ENCODE results near the gene SPNS1. TPM values are rescaled to one million over a fixed set of nuclear protein-coding genes. Genes with fewer than 3 reads are reported as not detected.

SPNS1 gene
- total and polyA plus RNA-seq, 7 donors = 12.9 to 46.9 (median 20.3) TPM

DNA sequence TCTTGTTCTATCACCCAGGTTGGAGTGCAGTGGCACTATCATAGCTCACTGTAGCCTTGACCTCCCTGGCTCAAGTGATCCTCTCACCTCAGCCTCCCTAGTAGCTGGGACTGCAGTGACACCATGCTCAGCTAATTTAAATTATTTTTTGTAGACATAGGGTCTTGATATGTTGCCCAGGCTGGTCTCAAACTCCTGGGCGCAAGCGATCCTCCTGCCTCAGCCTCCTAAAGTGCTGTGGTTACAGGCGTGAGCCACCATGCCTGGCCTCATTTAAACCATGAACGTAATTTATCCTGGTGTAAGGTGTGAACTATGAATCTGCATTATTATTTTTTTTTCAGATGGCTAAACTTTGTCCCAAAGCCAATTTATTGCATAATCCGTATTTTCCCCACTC, 47.6 kb downstream of the SPNS1 start:
- Histone ChIP-seq H3K4me1 (no peaks in the 10 kb centered on the region), H3K36me3 (ENCODE audit: insufficient read depth in 1 of 2, low read depth in 1 of 2) (no peaks in the 10 kb centered on the region), H3K27me3 (ENCODE audit: insufficient read depth in 3 of 3, low read length in 2 of 3) (peaks cover 0 to 8% (median 0%) of the 10 kb centered on the region in 3 donors), H3K27ac (no peak overlapping the region), H3K4me3 (no peak overlapping the region), H3K9me3 (no peaks in the 10 kb centered on the region)
- DNase-seq = no peak
- TF ChIP-seq, protein P1, sequence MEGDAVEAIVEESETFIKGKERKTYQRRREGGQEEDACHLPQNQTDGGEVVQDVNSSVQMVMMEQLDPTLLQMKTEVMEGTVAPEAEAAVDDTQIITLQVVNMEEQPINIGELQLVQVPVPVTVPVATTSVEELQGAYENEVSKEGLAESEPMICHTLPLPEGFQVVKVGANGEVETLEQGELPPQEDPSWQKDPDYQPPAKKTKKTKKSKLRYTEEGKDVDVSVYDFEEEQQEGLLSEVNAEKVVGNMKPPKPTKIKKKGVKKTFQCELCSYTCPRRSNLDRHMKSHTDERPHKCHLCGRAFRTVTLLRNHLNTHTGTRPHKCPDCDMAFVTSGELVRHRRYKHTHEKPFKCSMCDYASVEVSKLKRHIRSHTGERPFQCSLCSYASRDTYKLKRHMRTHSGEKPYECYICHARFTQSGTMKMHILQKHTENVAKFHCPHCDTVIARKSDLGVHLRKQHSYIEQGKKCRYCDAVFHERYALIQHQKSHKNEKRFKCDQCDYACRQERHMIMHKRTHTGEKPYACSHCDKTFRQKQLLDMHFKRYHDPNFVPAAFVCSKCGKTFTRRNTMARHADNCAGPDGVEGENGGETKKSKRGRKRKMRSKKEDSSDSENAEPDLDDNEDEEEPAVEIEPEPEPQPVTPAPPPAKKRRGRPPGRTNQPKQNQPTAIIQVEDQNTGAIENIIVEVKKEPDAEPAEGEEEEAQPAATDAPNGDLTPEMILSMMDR (IDR thresholded peaks at IDR 0.05) = no peak
- intact Hi-C loops (cut with DNase I) = no loop called here
- WGBS, 3 donors = 77 to 83% (median 82%) methylated on average over 5 of the region's 5 CpGs
- no peak for ATAC-seq

DNA sequence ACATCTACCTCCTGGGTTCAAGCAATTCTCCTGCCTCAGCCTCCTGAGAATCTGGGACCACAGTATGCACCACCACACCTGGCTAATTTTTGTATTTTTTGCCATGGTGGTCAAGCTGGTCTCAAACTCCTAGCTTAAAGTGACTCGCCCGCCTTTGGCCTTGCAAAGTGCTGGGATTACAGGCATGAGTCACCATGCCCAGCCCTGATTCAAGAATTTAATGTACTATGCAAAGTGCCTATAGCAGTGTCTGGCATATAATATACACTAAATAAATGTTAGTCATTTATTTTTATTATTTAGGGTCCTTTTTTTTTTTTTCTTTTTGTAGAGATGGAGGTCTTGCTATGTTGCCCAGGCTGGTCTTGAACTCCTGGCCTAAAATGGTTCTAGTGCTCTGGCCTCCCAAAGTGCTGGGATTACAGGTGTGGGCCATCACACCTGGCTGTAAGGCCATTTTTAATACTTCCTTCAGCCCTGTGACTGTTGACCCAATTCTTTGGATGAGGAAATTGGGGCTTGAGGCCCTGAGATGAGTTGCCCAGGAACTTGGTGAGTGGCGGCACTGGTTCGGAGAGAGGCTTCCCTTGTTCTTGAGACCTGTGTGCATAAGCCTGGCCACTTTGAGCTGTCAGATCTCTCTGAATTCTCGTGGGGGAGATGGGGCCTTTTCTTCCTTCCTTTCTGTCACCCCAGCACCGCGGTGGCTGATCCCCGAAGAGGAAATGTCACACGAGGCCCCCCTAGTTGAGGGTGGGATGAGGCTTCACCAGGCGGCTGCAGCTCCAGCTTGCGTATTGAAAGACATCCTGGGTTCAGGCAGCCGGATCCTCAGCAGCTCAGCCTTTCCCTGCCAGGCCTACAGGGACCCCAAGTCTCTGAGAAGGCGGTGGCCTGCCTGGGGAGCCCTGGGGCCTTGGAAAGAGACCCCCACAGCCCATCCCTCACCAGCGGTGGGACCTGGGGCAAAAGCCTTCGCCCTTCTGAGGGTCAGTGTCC, 49.0 kb downstream of the SPNS1 start:
- Histone ChIP-seq H3K36me3 (ENCODE audit: insufficient read depth in 1 of 2, low read depth in 1 of 2) (no peaks in the 10 kb centered on the region), H3K27me3 (ENCODE audit: insufficient read depth in 3 of 3, low read length in 2 of 3) (peaks cover 0 to 8% (median 0%) of the 10 kb centered on the region in 3 donors), H3K9me3 (no peaks in the 10 kb centered on the region), H3K4me1 (no peaks in the 10 kb centered on the region), H3K27ac (no peak overlapping the region), H3K4me3 (no peak overlapping the region)
- no peak for ATAC-seq
- intact Hi-C loops (cut with DNase I) = no loop called here
- no peak for DNase-seq
- WGBS, 3 donors = 71 to 76% (median 71%) methylated on average over 15 of the region's 15 CpGs
- TF ChIP-seq, protein P1 (IDR thresholded peaks at IDR 0.05) = no peak

DNA sequence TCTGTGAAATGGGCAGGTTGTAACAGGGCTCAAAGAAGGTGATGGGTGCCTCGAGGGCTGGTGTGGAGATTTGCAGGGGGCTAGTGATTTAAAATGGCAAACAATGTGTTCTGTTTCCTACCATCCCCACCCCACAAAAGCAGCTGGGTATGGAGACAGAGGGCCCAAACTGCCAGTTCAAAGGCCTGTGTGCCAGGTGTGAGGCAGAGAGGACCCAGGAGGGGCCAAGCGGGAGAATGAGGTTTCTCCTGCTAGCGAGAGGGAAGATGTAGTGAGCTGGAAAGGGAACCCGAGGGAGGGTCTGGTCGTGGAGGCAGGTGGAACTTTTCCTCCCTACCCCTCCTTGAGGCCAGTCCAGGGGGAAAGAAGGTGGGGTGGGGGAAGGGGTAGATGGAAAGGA, 49.7 kb downstream of the SPNS1 start:
- Histone ChIP-seq H3K4me3 (no peak overlapping the region), H3K36me3 (ENCODE audit: insufficient read depth in 1 of 2, low read depth in 1 of 2) (no peaks in the 10 kb centered on the region), H3K27ac (no peak overlapping the region), H3K27me3 (ENCODE audit: insufficient read depth in 3 of 3, low read length in 2 of 3) (peaks cover 0 to 12% (median 0%) of the 10 kb centered on the region in 3 donors), H3K4me1 (no peaks in the 10 kb centered on the region), H3K9me3 (no peaks in the 10 kb centered on the region)
- TF ChIP-seq, protein P1 (IDR thresholded peaks at IDR 0.05) = no peak
- WGBS, 3 donors = 53 to 65% (median 55%) methylated on average over 5 of the region's 5 CpGs
- DNase-seq (no peak), ATAC-seq (no peak)
- intact Hi-C loops (cut with DNase I) = no loop called here

DNA sequence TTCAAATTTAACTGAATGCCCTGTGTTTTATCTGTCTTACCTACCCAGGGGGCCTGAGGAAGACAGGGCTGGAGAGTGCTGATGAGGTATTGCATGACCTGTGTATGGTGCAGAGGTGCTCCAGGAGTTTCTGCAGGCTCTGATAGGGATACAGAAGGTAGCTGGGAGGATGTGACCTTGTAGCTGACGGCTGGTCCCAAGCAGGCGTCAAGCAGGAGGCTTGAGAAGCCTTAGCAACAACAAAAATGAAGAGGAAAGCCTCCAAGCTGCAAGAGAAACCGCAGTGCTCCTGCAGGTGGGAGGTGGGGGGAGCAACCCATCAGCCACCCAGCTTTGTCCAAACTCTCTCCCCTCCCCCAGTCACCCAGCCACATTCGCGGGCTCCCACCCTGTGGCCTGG, 50.6 kb downstream of the SPNS1 start:
- 37 to 60% (median 54%) methylated on average over 5 of the region's 5 CpGs for WGBS, 3 donors
- no peak overlapping the region for H3K4me3 ChIP-seq
- no peak for DNase-seq
- H3K27me3 ChIP-seq (ENCODE audit: insufficient read depth in 3 of 3, low read length in 2 of 3) = peaks cover 0 to 12% (median 0%) of the 10 kb centered on the region in 3 donors
- H3K27ac ChIP-seq = no peak overlapping the region
- TF ChIP-seq, protein P1 (IDR thresholded peaks at IDR 0.05) = no peak
- ATAC-seq = no peak
- H3K9me3 ChIP-seq = no peaks in the 10 kb centered on the region
- H3K4me1 ChIP-seq = no peaks in the 10 kb centered on the region
- intact Hi-C loops (cut with DNase I) = no loop called here
- no peaks in the 10 kb centered on the region for H3K36me3 ChIP-seq (ENCODE audit: insufficient read depth in 1 of 2, low read depth in 1 of 2)
